ENCODE results near the gene STK32B. TPM values are rescaled to one million over a fixed set of nuclear protein-coding genes. Genes with fewer than 3 reads are reported as not detected.

Gene STK32B
- total and polyA plus RNA-seq, 9 of the 15 experiments (the other 6 are each of a cell fraction or from before 2014, with no cell fraction given): 0.03 to 0.20 (median 0.07) TPM; not detected in 2

DNA sequence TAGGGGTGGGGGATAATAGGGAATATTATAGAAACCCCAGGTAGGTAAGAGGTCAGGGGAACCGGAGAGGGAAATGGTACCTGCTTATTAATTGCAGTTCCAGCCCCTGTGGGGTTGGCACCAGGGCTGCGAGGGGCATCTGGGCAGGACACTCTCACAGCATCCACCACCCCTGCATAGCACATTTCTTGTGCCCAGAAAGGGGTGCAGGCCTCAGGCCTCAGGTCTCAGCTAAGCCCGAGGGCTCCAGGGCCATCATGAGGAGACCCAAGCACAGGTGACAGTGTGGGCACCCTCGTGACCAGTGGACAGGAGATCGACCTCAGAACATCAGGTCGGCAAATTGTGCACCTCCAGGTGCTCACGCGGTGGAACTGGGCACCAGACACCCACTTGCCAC, 492.4 kb downstream of the STK32B start:
- Histone ChIP-seq H3K27me3 (ENCODE audit: control insufficient read depth in 2 of 2, insufficient read depth in 2 of 2, low read length in 2 of 2) (no peaks in the 10 kb centered on the region; a peak in 1 of 5 replicates), H4K20me1 (replicated peaks; ENCODE audit: control insufficient read depth, insufficient read depth, low read length) (no peaks in the 10 kb centered on the region), H3K9ac (ENCODE audit: insufficient read depth in 1 of 2, low read depth in 2 of 2, low read length in 2 of 2) (no peak overlapping the region), H2AFZ (ENCODE audit: low read depth, low read length) (no peak overlapping the region), H3K4me3 (no peak overlapping the region), H3K4me1 (replicated peaks in 1 of 2; ENCODE audit: control insufficient read depth in 2 of 2, insufficient read depth in 2 of 2, low read length in 2 of 2) (no peaks in the 10 kb centered on the region), H3K9me1 (ENCODE audit: control insufficient read depth, insufficient read depth, low read length) (no peaks in the 10 kb centered on the region), H3K36me3 (ENCODE audit: control insufficient read depth, insufficient read depth, low read length) (no peaks in the 10 kb centered on the region), H3K27ac (ENCODE audit: extremely low read depth, low read depth, low read length) (no peak overlapping the region), H3K4me2 (ENCODE audit: insufficient read depth, low read length) (no peak overlapping the region), H3K79me2 (ENCODE audit: control insufficient read depth, insufficient read depth, low read length) (no peaks in the 10 kb centered on the region), H3K9me3 (replicated peaks; ENCODE audit: control insufficient read depth, insufficient read depth, low read depth, low read length) (no peaks in the 10 kb centered on the region)
- intact Hi-C loops (cut with micrococcal nuclease): no loop called here
- POLR2A ChIA-PET: interaction anchor here (1.1 kb wide), 1 partner anchor 82 kb away, joined by 3 read pairs; no protein-coding TSS in a partner anchor
- ATAC-seq (no peak), FAIRE-seq (no peak), DNase-seq (ENCODE audit: extremely low read depth in 1 of 4, low spot score in 3 of 4) (no peak)
- WGBS (ENCODE audit: insufficient coverage, low coverage, missing lambda C conversion rate): 7% methylated on average over 8 of the region's 8 CpGs
- CTCF ChIA-PET (ENCODE audit: low intra/inter-chr PET ratio): no interaction called here
- in situ Hi-C loops (cut with MboI): no loop called here
- BruUV-seq (replicated peaks): no TSS peak
- TF ChIP-seq ZNF282 (CRISPR knock-in tag; IDR thresholded peaks at IDR 0.05) (no peak), XRCC5 (IDR thresholded peaks at IDR 0.05; ENCODE audit: low read depth, low read length) (no peak), CREB1 (IDR thresholded peaks at IDR 0.05) (no peak), CREB1 (CRISPR knock-in tag; IDR thresholded peaks at IDR 0.05) (no peak), TFAM (CRISPR knock-in tag; conservative IDR thresholded peaks at IDR 0.05) (no peak), FOXA1 (IDR thresholded peaks at IDR 0.05; ENCODE audit: borderline replicate concordance) (no peak)
- TF ChIP-seq, protein P1, sequence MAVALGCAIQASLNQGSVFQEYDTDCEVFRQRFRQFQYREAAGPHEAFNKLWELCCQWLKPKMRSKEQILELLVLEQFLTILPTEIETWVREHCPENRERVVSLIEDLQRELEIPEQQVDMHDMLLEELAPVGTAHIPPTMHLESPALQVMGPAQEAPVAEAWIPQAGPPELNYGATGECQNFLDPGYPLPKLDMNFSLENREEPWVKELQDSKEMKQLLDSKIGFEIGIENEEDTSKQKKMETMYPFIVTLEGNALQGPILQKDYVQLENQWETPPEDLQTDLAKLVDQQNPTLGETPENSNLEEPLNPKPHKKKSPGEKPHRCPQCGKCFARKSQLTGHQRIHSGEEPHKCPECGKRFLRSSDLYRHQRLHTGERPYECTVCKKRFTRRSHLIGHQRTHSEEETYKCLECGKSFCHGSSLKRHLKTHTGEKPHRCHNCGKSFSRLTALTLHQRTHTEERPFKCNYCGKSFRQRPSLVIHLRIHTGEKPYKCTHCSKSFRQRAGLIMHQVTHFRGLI (CRISPR knock-in tag; IDR thresholded peaks at IDR 0.05): no peak
- TF ChIP-seq, protein P2, sequence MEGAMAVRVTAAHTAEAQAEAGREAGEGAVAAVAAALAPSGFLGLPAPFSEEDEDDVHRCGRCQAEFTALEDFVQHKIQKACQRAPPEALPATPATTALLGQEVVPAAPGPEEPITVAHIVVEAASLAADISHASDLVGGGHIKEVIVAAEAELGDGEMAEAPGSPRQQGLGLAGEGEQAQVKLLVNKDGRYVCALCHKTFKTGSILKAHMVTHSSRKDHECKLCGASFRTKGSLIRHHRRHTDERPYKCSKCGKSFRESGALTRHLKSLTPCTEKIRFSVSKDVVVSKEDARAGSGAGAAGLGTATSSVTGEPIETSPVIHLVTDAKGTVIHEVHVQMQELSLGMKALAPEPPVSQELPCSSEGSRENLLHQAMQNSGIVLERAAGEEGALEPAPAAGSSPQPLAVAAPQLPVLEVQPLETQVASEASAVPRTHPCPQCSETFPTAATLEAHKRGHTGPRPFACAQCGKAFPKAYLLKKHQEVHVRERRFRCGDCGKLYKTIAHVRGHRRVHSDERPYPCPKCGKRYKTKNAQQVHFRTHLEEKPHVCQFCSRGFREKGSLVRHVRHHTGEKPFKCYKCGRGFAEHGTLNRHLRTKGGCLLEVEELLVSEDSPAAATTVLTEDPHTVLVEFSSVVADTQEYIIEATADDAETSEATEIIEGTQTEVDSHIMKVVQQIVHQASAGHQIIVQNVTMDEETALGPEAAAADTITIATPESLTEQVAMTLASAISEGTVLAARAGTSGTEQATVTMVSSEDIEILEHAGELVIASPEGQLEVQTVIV (CRISPR knock-in tag; IDR thresholded peaks at IDR 0.05; ENCODE audit: borderline replicate concordance): no peak
- TF ChIP-seq, protein P3, sequence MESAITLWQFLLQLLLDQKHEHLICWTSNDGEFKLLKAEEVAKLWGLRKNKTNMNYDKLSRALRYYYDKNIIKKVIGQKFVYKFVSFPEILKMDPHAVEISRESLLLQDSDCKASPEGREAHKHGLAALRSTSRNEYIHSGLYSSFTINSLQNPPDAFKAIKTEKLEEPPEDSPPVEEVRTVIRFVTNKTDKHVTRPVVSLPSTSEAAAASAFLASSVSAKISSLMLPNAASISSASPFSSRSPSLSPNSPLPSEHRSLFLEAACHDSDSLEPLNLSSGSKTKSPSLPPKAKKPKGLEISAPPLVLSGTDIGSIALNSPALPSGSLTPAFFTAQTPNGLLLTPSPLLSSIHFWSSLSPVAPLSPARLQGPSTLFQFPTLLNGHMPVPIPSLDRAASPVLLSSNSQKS (CRISPR knock-in tag; IDR thresholded peaks at IDR 0.05): no peak
- TF ChIP-seq, protein P4, sequence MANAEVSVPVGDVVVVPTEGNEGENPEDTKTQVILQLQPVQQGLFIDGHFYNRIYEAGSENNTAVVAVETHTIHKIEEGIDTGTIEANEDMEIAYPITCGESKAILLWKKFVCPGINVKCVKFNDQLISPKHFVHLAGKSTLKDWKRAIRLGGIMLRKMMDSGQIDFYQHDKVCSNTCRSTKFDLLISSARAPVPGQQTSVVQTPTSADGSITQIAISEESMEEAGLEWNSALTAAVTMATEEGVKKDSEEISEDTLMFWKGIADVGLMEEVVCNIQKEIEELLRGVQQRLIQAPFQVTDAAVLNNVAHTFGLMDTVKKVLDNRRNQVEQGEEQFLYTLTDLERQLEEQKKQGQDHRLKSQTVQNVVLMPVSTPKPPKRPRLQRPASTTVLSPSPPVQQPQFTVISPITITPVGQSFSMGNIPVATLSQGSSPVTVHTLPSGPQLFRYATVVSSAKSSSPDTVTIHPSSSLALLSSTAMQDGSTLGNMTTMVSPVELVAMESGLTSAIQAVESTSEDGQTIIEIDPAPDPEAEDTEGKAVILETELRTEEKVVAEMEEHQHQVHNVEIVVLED (CRISPR knock-in tag; IDR thresholded peaks at IDR 0.05): no peak
- TF ChIP-seq, protein P5, sequence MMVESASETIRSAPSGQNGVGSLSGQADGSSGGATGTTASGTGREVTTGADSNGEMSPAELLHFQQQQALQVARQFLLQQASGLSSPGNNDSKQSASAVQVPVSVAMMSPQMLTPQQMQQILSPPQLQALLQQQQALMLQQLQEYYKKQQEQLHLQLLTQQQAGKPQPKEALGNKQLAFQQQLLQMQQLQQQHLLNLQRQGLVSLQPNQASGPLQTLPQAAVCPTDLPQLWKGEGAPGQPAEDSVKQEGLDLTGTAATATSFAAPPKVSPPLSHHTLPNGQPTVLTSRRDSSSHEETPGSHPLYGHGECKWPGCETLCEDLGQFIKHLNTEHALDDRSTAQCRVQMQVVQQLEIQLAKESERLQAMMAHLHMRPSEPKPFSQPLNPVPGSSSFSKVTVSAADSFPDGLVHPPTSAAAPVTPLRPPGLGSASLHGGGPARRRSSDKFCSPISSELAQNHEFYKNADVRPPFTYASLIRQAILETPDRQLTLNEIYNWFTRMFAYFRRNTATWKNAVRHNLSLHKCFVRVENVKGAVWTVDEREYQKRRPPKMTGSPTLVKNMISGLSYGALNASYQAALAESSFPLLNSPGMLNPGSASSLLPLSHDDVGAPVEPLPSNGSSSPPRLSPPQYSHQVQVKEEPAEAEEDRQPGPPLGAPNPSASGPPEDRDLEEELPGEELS (CRISPR knock-in tag; IDR thresholded peaks at IDR 0.05; ENCODE audit: borderline replicate concordance): no peak
